SJSA1 (cell line): ENCODE results near the gene TMEFF2. TPM values are rescaled to one million over a fixed set of nuclear protein-coding genes. Genes with fewer than 3 reads are reported as not detected.
"Not testable (repeated sequence)": the region's sequence is repeated elsewhere in the genome, so short reads cannot be mapped to it uniquely, and the experiment has no call there.

ENCODE experiments used
- DNase-seq, 2 experiments: peaks; one replicate each; pipeline ENCODE4 v3.0.0-alpha.2; 2015 to 2020; ENCODE audit warnings: low spot score in 2 of 2, low read depth in 1 of 2
- H3K27ac ChIP-seq: fragments of 250-450 bp; sonication (Bioruptor Pico); 2 replicates; pipeline ENCODE4 v1.5.1; 2020; ENCODE audit warnings: mild to moderate bottlenecking, moderate library complexity
- H3K27me3 ChIP-seq: fragments of 250-450 bp; sonication (Bioruptor Pico); replicated peaks from 2 replicates; pipeline ENCODE4 v1.5.1; 2020; ENCODE audit warnings: mild to moderate bottlenecking, moderate library complexity
- H3K36me3 ChIP-seq: fragments of 250-450 bp; sonication (Bioruptor Pico); 2 replicates; pipeline ENCODE4 v1.5.1; 2020; ENCODE audit warnings: mild to moderate bottlenecking
- H3K4me1 ChIP-seq: fragments of 250-450 bp; sonication (Bioruptor Pico); replicated peaks from 2 replicates; pipeline ENCODE4 v1.6.1; 2021; ENCODE audit warnings: mild to moderate bottlenecking
- H3K4me3 ChIP-seq: fragments of 250-450 bp; sonication (Bioruptor Pico); 2 replicates; pipeline ENCODE4 v1.5.1; 2020; ENCODE audit warnings: mild to moderate bottlenecking
- H3K9me3 ChIP-seq: fragments of 250-450 bp; sonication (Bioruptor Pico); replicated peaks from 2 replicates; pipeline ENCODE4 v1.5.1; 2020; ENCODE audit warnings: mild to moderate bottlenecking
- total RNA-seq: library from RNA; depleted of rRNA; stranded (reverse); fragments of >200 nt; shearing (Covaris generic); gene quantifications from 2 replicates; pipeline ENCODE4 v1.2.3, GENCODE V29; 2014

The TMEFF2 gene
- total RNA-seq, 1 experiment from 2014 or later = 0.16 TPM

GRCh38 chr2:191923652-191923997 is 271.1 kb downstream of the TMEFF2 start:
- no peak overlapping the region for H3K27ac ChIP-seq
- DNase-seq = no peak
- no peaks in the 10 kb centered on the region for H3K9me3 ChIP-seq
- H3K27me3 ChIP-seq = no peaks in the 10 kb centered on the region
- no peaks in the 10 kb centered on the region for H3K36me3 ChIP-seq
- H3K4me3 ChIP-seq = no peak overlapping the region
- peaks cover 12% of the 10 kb centered on the region for H3K4me1 ChIP-seq

DNA sequence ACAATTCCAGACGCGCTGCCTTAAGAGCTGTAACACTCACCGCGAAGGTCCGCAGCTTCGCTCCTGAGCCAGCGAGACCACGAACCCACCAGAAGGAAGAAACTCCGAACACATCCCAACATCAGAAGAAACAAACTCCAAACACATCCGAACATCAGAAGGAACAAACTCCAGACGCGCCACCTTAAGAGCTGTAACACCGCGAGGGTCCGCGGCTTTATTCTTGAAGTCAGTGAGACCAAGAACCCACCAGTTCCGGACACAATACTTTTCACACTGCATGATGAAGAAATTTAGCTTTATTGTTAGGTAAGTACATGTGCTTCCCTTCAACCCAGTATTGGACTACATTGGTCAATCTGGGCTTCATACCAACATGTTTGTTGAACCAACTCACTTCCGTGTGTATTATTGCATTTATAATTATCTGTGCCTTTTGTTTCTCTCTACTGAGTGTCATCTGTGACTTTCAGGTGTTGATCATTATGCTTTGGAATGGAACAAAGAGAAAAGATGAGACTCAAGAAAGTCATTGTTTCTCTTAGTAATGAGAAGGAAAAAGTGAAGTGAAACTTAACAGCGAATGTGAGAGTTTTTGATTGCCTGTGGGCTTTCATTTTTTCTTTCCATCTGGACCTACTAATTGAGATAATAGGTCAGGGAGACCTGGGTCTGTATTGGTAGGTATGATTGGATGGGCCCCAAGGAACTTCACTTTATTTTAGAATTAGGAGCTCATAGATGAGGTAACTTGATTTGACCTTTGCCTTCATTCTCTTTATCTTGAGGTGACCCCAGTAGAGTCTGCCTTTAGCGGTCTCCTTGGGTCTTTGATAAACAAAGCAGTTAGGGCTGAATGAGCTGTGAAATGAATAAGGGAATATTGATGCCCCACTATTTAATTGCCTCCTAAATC is 271.7 kb downstream of the TMEFF2 start:
- no peak overlapping the region for H3K27ac ChIP-seq
- H3K36me3 ChIP-seq = no peaks in the 10 kb centered on the region
- peaks cover 9% of the 10 kb centered on the region for H3K4me1 ChIP-seq
- DNase-seq = no peak
- H3K9me3 ChIP-seq = no peaks in the 10 kb centered on the region
- H3K4me3 ChIP-seq = no peak overlapping the region
- H3K27me3 ChIP-seq = no peaks in the 10 kb centered on the region

DNA sequence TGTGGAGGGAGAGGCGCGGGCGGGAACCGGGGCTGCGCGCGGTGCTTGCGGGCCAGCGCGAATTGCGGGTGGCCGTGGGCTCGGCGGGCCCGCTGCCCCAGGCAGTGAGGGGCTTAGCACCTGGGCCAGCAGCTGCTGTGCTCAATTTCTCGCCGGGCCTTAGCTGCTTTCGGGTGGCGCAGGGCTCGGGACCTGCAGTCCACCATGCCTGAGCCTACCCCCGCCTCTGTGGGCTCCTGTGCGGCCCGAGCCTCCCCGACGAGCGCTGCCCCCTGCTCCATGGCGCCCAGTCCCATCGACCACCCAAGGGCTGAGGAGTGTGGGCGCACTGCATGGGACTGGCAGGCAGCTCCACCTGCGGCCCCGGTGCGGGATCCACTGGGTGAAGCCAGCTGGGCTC is 273.1 kb downstream of the TMEFF2 start:
- DNase-seq, H3K9me3 ChIP-seq, H3K4me1 ChIP-seq, H3K36me3 ChIP-seq, H3K4me3 ChIP-seq, H3K27ac ChIP-seq, H3K27me3 ChIP-seq: not testable (repeated sequence)

GRCh38 chr2:191920502-191920901 is 274.2 kb downstream of the TMEFF2 start:
- Histone ChIP-seq H3K4me3 (no peak overlapping the region), H3K4me1 (no peaks in the 10 kb centered on the region), H3K27ac (no peak overlapping the region), H3K27me3 (no peaks in the 10 kb centered on the region), H3K9me3 (no peaks in the 10 kb centered on the region), H3K36me3 (no peaks in the 10 kb centered on the region)
- no peak for DNase-seq

GRCh38 chr2:191917967-191918651 is 276.6 kb downstream of the TMEFF2 start:
- no peak overlapping the region for H3K4me3 ChIP-seq
- H3K27me3 ChIP-seq = no peaks in the 10 kb centered on the region
- no peak for DNase-seq
- H3K27ac ChIP-seq = no peak overlapping the region
- H3K4me1 ChIP-seq = no peaks in the 10 kb centered on the region
- no peaks in the 10 kb centered on the region for H3K9me3 ChIP-seq
- H3K36me3 ChIP-seq = no peaks in the 10 kb centered on the region

DNA sequence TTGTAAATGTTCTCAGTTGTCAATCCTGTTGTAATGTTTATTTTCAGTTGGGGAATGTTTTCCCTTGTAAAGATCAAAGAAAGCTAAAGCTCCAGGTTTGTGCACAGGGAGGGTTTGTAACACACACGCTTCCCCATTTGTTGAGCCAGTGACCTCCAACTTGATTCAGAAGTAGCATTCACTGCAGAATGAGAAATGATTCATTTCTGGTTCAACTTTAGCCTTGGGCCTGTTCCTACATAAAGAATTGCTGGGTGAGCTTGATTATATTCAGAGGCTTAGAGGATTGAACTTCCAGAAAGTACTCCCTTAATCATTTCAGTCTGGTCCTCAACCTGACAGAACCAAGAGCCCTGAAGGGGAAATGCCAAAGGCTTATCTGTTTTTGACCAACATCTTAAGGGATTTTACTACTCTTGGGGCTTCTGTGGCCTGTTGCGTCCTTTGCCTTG is 277.3 kb downstream of the TMEFF2 start:
- Histone ChIP-seq H3K4me3 (no peak overlapping the region), H3K9me3 (no peaks in the 10 kb centered on the region), H3K27ac (no peak overlapping the region), H3K36me3 (no peaks in the 10 kb centered on the region), H3K4me1 (no peaks in the 10 kb centered on the region), H3K27me3 (no peaks in the 10 kb centered on the region)
- no peak for DNase-seq

- no peak overlapping the region for H3K4me3 ChIP-seq
- H3K27me3 ChIP-seq = no peaks in the 10 kb centered on the region
- H3K9me3 ChIP-seq = no peaks in the 10 kb centered on the region
- H3K4me1 ChIP-seq = no peaks in the 10 kb centered on the region
- DNase-seq = no peak
- no peak overlapping the region for H3K27ac ChIP-seq
- no peaks in the 10 kb centered on the region for H3K36me3 ChIP-seq
Measured at GRCh38 chr2:191916826-191917225, 277.9 kb downstream of the TMEFF2 start.

GRCh38 chr2:191915750-191916149 is 279.0 kb downstream of the TMEFF2 start:
- Histone ChIP-seq H3K36me3 (no peaks in the 10 kb centered on the region), H3K9me3 (no peaks in the 10 kb centered on the region), H3K4me3 (no peak overlapping the region), H3K27ac (no peak overlapping the region), H3K4me1 (no peaks in the 10 kb centered on the region; the same call in 1 of the 2 replicates), H3K27me3 (no peaks in the 10 kb centered on the region)
- no peak for DNase-seq

DNA sequence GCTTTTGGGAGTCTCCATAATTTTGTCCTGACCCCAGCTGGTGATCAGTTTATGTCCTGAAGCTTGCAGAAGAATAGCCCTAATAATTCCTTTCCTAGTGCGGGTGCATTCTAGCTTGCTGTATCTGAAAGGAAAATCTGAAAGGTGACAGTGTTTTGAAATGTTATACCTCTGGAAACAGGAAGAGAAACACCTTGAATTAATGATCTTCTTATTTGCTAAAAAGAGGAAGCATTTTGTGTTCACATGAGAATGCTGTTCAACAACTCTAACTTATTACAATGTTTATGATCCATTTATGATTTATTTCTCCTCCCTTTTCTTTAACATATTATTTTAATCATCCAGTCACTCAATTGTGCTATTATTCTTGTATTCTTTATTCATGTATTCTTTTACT is 280.9 kb downstream of the TMEFF2 start:
- no peak overlapping the region for H3K4me3 ChIP-seq
- peaks cover 6% of the 10 kb centered on the region for H3K4me1 ChIP-seq
- H3K27me3 ChIP-seq = no peaks in the 10 kb centered on the region
- no peak overlapping the region for H3K27ac ChIP-seq
- no peak for DNase-seq
- no peaks in the 10 kb centered on the region for H3K36me3 ChIP-seq
- H3K9me3 ChIP-seq = no peaks in the 10 kb centered on the region

DNA sequence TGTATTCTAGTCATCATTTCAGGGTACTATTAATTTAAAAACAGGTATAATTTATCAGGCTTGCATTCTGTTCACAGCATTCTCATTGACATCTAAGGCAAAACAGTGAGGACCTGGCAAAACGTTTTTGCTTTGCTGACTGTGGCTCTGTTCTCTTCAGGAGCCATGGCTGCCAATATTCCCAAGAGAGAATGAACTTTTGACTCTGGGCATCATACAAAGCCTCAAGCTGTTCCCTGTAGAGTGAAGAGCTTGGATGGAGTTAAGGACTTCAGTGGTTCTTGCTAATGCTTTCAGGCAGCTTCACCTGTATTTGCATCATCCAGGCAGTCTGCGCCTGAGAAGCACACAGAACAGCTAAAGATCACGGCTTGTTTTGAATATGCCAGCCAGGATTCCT is 282.0 kb downstream of the TMEFF2 start:
- Histone ChIP-seq H3K27ac (no peak overlapping the region), H3K4me1 (peaks cover 6% of the 10 kb centered on the region), H3K27me3 (no peaks in the 10 kb centered on the region), H3K36me3 (no peaks in the 10 kb centered on the region), H3K9me3 (no peaks in the 10 kb centered on the region), H3K4me3 (no peak overlapping the region)
- no peak for DNase-seq

DNA sequence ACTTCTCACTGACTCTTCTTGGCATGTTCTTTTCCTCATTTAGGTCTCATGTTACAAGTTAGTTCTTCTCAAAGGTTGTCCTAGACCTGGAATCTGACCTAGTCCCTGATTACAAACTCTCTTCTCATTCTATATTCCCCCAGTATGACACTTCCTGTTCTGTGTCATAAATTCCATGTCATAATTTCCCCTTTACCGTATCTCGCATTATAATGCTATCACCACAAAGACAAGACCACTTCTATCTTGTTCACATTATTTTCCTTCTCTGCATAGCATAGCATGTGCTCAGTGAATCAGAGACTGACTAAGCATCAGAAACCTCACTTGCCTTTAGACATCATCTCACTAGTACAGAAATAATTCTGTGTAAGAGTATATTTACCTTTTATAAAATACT is 284.2 kb downstream of the TMEFF2 start:
- DNase-seq = peak in 1 of 2 experiments; percentile 32
- H3K9me3 ChIP-seq = no peaks in the 10 kb centered on the region
- no peak overlapping the region for H3K4me3 ChIP-seq
- H3K27ac ChIP-seq = peak overlapping the region; percentile 25; the same call in 1 of the 2 replicates
- peaks cover 6% of the 10 kb centered on the region for H3K4me1 ChIP-seq
- H3K27me3 ChIP-seq = no peaks in the 10 kb centered on the region
- no peaks in the 10 kb centered on the region for H3K36me3 ChIP-seq

- Histone ChIP-seq H3K4me3 (no peak overlapping the region), H3K4me1 (peaks cover 6% of the 10 kb centered on the region), H3K27me3 (no peaks in the 10 kb centered on the region), H3K27ac (no peak overlapping the region), H3K9me3 (no peaks in the 10 kb centered on the region), H3K36me3 (no peaks in the 10 kb centered on the region)
- DNase-seq = no peak
Measured at GRCh38 chr2:191908874-191909273, 285.9 kb downstream of the TMEFF2 start.

GRCh38 chr2:191907545-191907944 is 287.2 kb downstream of the TMEFF2 start:
- no peak for DNase-seq
- no peaks in the 10 kb centered on the region for H3K27me3 ChIP-seq
- H3K27ac ChIP-seq = no peak overlapping the region
- H3K4me3 ChIP-seq = no peak overlapping the region
- H3K4me1 ChIP-seq = peaks cover 6% of the 10 kb centered on the region
- no peaks in the 10 kb centered on the region for H3K9me3 ChIP-seq
- H3K36me3 ChIP-seq = no peaks in the 10 kb centered on the region

GRCh38 chr2:191907091-191907490 is 287.6 kb downstream of the TMEFF2 start:
- Histone ChIP-seq H3K4me1 (peaks cover 6% of the 10 kb centered on the region), H3K27me3 (no peaks in the 10 kb centered on the region), H3K36me3 (no peaks in the 10 kb centered on the region), H3K9me3 (no peaks in the 10 kb centered on the region), H3K27ac (no peak overlapping the region), H3K4me3 (no peak overlapping the region)
- no peak for DNase-seq
